ENCODE results near the gene GRAMD1A. TPM values are rescaled to one million over a fixed set of nuclear protein-coding genes. Genes with fewer than 3 reads are reported as not detected.
"Not testable (repeated sequence)": the region's sequence is repeated elsewhere in the genome, so short reads cannot be mapped to it uniquely, and the experiment has no call there.

The GRAMD1A gene
- total RNA-seq, 1 donor from 2014 or later, result 46.6 TPM

- no peak for DNase-seq (ENCODE audit: low read depth, low spot score)
Measured at GRCh38 chr19:35034588-35035382, 34.7 kb downstream of the GRAMD1A start.

DNA sequence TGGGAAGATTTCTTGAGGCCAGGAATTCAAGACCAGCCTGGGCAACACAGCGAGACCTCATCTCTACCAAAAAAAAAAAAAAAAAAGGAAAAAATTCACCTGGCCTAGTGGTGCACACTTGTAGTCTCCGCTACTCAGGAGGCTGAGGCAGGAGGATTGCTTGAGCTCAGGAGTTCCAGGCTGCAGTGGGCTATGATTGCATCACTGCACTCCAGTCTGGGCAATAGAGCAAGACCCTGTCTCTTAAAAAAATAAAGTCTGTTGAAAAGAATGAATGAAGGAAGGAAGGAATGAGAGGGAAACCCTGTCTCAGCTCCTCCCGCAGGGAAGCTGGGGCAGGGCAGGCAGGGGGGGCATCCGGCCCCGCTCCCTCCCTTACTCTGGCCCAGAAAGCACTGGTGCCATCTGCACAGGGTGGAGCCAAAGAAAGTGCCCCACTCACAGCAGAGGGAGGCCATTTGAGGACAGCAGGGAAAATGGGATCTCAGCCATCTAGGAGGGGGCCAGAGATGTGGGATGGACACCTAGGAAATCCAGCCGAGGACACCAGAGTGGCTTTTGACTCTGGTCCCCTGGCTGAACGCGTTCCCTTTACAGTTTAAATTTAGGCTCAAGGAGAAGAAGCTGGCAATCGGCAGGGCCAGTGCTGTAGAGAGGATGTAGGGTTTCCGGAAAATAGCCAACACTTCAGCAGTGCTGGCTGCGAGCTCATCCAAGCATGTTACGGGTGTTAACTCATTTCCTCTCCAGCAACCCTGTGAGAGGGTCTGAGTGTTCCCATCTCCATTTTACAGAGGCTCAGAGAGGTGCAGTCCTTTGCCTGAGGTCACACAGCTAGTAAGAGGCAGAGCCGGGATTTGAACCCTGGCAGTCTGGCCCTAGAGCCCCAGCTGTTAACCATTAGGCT lies 37.8 kb downstream of the GRAMD1A start:
- peak; percentile 44 for DNase-seq (ENCODE audit: low read depth, low spot score)

- no peak for DNase-seq (ENCODE audit: low read depth, low spot score)
Measured at GRCh38 chr19:35038623-35039512, 38.7 kb downstream of the GRAMD1A start.

- no peak for DNase-seq (ENCODE audit: low read depth, low spot score)
Measured at GRCh38 chr19:35039881-35040825, 40.0 kb downstream of the GRAMD1A start.

DNA sequence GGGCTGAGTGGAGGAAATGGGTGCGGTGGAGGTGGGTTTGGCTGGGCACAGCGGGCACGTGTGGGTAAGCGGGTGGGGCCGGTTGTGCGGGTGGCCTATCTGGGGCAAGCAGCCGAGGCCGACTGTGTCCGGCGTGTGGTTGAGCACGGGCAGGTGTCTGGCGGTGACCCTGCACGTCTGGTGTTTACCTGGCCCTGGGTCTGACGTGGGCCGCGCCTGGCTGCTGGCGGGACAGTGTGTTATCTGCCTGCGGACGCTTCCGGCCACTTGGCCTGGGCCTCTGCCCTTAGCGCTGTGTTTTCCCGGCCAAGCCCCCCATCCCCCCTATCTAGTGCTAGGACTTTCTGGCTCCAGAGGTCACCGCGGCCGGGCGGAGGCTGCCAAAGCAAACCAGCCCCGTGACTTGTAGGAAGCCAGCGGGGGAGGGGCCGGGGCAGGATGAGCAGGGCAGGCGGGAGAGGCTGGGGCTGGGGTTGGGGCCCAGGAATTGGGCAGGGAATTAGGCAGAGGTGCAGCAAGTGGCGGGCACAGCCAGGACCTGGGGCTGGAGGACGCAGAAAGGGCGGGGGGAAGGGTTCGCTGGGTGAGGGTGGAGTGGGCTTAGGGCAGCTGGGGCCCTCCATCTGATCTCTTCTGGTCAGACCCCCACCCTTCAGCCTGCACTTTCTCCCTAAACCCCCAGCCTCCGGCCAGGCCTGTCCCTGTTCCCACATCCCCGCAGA lies 40.9 kb downstream of the GRAMD1A start:
- no peak for DNase-seq (ENCODE audit: low read depth, low spot score)

- DNase-seq (ENCODE audit: low read depth, low spot score), result no peak
Measured at GRCh38 chr19:35041548-35042055, 41.5 kb downstream of the GRAMD1A start, which contains the start of gene HPN. TSS of gene HPN (plus strand) at chr19:35041721. CDS start at chr19:35042507, 786 bp downstream.

DNA sequence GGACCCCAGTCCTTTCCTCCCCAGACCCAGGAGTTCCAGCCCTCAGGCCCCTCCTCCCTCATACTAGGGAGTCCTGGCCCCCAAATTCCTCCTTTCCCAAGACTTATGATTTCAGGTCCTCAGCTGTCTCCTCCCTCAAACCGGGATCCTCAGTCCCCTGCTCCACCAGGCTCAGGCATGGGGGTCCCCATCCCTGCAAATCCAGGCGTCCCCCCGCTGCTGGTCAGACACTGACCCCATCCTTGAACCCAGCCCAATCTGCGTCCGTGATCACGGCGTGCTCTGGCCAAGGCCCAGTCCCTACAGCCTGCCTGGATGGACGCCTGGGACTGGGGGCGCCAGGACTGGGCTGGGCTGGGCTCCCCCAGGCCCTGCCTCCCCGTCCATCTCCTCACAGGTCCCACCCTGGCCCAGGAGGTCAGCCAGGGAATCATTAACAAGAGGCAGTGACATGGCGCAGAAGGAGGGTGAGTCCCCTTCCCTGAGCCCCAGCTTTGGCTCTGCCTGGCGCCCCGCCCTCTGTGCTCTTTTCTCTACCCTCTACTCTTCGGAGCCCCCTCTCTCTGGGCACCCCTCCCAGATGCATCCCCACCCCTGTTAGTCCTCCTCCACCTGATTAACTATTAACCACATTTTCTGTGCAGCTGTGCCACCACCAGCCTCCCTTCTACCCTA lies 42.1 kb downstream of the GRAMD1A start:
- no peak for DNase-seq (ENCODE audit: low read depth, low spot score)

DNA sequence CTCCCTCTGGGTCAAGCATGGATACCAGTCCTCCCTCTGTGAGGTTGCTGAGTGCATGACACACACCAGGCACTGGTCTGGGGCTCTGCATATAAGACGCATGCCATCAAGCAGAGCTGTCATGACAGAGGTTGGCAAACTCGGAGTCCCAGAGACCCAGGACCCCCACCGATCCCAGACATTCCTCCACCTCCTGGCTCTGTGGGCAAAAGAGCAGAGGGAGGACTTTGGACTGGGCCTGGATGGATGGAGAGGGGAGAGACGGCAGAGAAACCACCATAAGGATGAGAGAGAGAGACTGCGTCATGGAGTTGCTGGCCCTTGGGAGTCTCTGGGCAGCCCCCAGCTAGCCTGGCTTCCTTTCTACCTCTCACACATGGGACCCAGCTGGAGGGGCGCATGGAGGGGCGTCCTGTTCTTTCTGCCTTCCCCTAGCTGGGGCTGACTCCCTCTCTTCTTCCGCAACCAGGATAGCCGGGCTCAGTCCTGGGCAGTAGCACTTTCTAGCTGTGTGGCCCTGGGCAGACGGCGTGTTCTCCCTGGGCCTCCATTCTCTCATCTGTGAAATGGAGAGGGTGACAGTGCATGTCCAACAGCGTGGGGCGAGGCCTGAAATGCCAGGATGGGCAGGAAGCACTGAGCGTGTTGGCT lies 43.0 kb downstream of the GRAMD1A start:
- no peak for DNase-seq (ENCODE audit: low read depth, low spot score)

DNA sequence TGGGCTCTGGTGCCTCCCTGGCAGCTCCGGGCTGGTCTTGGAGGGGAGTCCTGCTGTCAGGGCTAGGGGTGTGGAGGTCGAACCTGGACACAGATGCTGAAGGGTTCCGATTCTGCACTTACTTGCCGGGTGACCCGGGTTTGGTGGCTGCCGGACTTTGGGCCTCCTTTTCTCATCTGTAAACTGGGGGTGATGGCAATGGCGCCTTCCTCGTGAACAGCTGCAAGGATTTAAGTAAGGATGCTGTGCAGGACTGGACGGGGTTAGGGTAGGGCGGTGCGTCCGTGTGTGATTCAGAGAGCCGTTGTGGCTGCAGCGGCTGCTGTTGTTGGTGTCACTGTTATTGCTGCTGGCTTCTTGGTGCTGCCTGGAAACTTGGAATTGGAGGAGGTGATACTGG lies 43.8 kb downstream of the GRAMD1A start:
- DNase-seq (ENCODE audit: low read depth, low spot score), result no peak

- no peak for DNase-seq (ENCODE audit: low read depth, low spot score)
Measured at GRCh38 chr19:35044317-35045117, 44.4 kb downstream of the GRAMD1A start.

GRCh38 chr19:35045667-35046300 lies 45.7 kb downstream of the GRAMD1A start:
- DNase-seq (ENCODE audit: low read depth, low spot score), result no peak

DNA sequence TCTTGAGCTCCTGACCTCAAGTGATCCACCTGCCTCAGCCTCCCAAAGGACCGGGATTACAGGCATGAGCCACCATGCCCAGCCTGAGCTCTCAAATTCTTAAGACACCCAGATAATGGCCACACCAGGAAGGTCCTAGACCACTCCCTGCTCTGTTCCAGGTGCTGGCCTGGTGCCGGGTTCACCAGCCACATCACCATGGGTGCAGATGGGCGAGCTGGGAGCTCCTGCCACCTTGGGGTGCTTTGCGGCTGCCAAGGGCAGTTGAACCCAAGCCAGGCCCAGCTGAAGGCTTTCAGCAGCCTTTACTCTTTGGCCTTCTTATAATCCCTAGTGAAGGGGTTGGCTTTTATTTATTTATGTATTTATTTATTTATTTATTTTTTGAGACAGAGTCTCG lies 46.3 kb downstream of the GRAMD1A start:
- DNase-seq (ENCODE audit: low read depth, low spot score), result no peak

DNA sequence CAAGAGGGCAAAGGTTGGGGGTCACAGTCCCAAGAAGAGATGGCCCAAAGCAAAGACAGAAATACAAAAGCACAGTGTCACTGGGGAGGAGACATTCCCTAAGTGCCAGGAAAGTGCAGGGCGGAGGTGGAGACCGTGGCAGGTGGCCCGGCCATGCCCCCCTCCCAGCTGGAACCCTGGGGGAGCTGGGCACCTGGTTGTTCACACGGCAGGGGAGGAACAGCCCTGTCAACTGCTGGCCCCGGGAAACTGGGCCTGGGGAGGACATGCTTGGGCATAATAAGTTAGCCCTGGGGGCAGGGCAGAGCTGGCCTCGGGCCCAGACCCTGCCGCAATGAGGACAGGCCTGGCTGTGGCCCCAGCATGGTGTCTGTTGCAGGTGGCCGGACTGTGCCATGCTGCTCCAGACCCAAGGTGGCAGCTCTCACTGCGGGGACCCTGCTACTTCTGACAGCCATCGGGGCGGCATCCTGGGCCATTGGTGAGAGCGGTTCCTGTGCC lies 48.8 kb downstream of the GRAMD1A start:
- no peak for DNase-seq (ENCODE audit: low read depth, low spot score)

GRCh38 chr19:35049456-35049855 lies 49.3 kb downstream of the GRAMD1A start:
- no peak for DNase-seq (ENCODE audit: low read depth, low spot score)

- DNase-seq (ENCODE audit: low read depth, low spot score), result not testable (repeated sequence)
Measured at GRCh38 chr19:35050662-35051061, 50.5 kb downstream of the GRAMD1A start.

GRCh38 chr19:35051268-35051667 lies 51.1 kb downstream of the GRAMD1A start:
- not testable (repeated sequence) for DNase-seq (ENCODE audit: low read depth, low spot score)

GRCh38 chr19:35051796-35052195 lies 51.7 kb downstream of the GRAMD1A start:
- no peak for DNase-seq (ENCODE audit: low read depth, low spot score)
